Omental fat pad (tissue), 4 donors: ENCODE measurements around the gene PCDHGB3. TPM values are rescaled to one million over a fixed set of nuclear protein-coding genes. Genes with fewer than 3 reads are reported as not detected.
"Not testable (repeated sequence)": the region's sequence is repeated elsewhere in the genome, so short reads cannot be mapped to it uniquely, and the experiment has no call there.

Experiments used
- ATAC-seq: fragments of 150-250 bp; one replicate; pipeline ENCODE4 v1.9.1; 2016; ENCODE audit warnings: mild to moderate bottlenecking, moderate library complexity; ENCODE audit not compliant: low FRiP score
- DNase-seq: peaks from one replicate; pipeline ENCODE4 v3.0.0-alpha.2; 2019; ENCODE audit warnings: low spot score
- total RNA-seq, 4 donors: library from RNA; depleted of rRNA; stranded (reverse); fragments of >200 nt; gene quantifications; one replicate each; pipeline ENCODE4 v1.1.0, GENCODE V29; 2016
- TF ChIP-seq, protein P1 (sequence below), 3 donors: fragments of 450-650 bp; IDR thresholded peaks; one replicate each; pipeline ENCODE4 v1.5.1; 2016 to 2017; ENCODE audit warnings: antibody characterized with exemption in 3 of 3, mild to moderate bottlenecking in 3 of 3, moderate library complexity in 2 of 3

The PCDHGB3 gene
- total RNA-seq, 4 donors from 2014 or later = 2.5 to 13.2 (median 3.9) TPM

DNA sequence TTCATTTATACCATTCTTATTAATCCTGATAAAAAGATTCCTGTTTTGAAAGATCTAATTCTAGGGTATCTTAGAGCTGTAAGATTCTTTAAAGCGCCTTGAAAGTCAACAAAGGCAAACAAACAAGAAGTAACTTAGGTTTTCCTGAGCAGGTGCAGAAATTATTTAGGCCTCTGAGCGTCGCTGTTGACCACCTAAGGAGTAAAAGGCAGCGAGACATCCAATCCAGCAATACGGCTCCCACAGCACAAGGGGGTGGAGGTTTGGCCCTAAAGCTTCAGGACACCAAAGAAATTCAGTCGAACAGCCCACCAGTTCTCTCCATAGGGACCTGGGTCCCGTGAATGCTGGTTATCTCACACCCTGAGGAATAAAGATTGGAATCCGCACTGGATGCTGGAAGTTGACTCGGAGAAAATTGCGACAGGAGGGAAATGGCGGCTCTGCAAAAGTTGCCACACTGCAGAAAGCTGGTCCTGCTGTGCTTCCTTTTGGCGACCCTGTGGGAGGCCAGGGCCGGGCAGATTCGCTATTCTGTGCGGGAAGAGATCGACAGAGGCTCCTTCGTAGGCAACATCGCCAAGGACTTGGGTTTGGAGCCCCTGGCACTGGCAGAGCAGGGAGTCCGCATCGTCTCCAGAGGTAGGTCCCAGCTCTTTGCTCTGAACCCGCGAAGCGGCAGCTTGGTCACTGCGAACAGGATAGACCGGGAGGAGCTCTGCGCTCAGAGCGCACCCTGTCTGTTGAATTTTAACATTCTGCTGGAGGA, 31.3 kb upstream of the PCDHGB3 start, which contains the start of gene PCDHGA2:
Gene PCDHGA2, plus strand, starts transcription at position 223 of the 769 bp plus-strand sequence.
- DNase-seq (no peak), ATAC-seq (no peak)
- TF ChIP-seq, protein P1, sequence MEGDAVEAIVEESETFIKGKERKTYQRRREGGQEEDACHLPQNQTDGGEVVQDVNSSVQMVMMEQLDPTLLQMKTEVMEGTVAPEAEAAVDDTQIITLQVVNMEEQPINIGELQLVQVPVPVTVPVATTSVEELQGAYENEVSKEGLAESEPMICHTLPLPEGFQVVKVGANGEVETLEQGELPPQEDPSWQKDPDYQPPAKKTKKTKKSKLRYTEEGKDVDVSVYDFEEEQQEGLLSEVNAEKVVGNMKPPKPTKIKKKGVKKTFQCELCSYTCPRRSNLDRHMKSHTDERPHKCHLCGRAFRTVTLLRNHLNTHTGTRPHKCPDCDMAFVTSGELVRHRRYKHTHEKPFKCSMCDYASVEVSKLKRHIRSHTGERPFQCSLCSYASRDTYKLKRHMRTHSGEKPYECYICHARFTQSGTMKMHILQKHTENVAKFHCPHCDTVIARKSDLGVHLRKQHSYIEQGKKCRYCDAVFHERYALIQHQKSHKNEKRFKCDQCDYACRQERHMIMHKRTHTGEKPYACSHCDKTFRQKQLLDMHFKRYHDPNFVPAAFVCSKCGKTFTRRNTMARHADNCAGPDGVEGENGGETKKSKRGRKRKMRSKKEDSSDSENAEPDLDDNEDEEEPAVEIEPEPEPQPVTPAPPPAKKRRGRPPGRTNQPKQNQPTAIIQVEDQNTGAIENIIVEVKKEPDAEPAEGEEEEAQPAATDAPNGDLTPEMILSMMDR (IDR thresholded peaks at IDR 0.05) = no peak

DNA sequence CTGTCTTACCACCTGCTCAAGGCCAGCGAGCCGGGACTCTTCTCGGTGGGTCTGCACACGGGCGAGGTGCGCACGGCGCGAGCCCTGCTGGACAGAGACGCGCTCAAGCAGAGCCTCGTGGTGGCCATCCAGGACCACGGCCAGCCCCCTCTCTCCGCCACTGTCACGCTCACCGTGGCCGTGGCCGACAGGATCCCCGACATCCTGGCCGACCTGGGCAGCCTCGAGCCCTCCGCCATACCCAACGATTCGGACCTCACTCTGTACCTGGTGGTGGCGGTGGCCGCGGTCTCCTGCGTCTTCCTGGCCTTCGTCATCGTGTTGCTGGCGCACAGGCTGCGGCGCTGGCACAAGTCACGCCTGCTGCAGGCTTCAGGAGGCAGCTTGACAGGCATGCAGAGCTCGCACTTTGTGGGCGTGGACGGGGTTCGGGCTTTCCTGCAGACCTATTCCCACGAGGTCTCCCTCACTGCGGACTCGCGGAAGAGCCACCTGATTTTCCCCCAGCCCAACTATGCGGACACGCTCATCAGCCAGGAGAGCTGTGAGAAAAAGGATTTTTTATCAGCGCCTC, 29.2 kb upstream of the PCDHGB3 start:
- not testable (repeated sequence) for DNase-seq, ATAC-seq

DNA sequence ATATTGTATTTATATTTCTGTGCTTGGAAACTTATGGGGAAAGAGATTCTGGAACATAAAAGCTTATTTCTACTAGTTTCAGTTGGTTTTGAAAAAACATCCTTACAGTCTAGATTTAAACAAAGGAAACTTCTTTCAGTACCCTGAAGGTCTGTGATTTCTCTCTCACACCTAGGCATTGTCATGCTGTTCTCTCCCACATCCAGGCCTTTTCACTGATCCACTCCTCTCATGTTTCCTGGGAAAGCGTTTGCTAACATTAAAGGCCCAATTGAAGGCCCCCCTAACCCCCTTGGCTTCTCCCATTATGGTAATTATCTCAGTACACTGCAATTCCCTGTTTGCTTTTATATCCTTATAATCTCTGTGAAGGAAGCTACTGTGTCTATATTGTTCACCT, 27.3 kb upstream of the PCDHGB3 start:
- no peak for ATAC-seq
- TF ChIP-seq, protein P1 (IDR thresholded peaks at IDR 0.05) = no peak
- no peak for DNase-seq

DNA sequence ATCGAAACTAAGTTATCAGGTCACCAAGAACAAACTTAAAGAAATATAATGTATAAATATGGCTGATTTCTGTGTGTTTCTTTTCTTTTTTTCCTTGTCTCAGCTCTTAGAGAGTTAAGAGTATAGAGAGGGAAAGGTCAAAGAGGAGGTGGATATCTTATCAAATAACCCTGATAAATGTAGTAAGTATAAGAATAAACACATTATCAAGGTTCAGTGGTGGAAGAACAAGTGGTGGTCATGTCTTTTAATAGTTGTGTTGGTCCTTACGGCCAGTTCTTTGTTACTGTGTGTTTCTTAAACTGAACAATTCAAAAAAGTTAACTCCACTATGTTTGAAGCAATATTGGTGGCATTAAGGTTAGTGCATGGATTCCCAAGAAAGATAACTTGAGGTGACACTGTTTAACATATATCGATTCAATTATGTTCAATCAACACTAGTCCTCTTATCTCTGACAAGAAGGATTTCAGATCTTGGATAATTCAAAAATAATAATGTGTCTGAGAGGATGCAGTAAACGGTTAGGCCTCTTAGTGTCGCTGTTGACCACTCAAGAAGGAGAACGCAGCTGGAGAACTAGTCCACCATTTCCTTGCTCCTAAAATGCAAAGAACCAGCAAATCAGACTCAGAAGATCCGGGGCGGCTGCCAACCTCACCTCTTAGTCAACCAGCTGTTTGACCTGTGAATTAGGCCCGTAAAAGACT, 26.6 kb upstream of the PCDHGB3 start, which contains the start of gene PCDHGA3:
Gene PCDHGA3, plus strand, starts transcription at position 588 of the 711 bp plus-strand sequence. CDS start 205 bp downstream, outside the sequence.
- ATAC-seq (no peak), DNase-seq (no peak)
- TF ChIP-seq, protein P1 (IDR thresholded peaks at IDR 0.05) = no peak

DNA sequence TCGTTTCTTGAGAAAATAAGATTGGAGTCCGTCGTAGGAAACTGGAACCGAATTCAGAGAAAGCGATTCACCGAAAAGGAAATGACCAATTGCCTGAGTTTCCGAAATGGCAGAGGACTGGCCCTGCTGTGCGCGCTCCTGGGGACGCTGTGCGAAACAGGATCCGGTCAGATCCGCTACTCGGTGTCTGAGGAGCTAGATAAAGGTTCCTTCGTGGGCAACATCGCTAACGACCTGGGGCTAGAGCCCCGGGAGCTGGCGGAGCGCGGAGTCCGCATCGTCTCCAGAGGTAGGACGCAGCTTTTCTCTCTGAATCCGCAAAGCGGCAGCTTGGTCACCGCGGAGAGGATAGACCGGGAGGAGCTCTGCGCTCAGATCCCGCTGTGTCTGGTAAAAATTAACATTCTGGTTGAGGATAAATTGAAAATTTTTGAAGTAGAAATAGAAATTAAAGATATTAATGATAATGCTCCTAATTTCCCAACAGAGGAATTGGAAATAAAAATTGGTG, 26.0 kb upstream of the PCDHGB3 start:
- TF ChIP-seq, protein P1 (IDR thresholded peaks at IDR 0.05) = no peak
- ATAC-seq = no peak
- DNase-seq = no peak

DNA sequence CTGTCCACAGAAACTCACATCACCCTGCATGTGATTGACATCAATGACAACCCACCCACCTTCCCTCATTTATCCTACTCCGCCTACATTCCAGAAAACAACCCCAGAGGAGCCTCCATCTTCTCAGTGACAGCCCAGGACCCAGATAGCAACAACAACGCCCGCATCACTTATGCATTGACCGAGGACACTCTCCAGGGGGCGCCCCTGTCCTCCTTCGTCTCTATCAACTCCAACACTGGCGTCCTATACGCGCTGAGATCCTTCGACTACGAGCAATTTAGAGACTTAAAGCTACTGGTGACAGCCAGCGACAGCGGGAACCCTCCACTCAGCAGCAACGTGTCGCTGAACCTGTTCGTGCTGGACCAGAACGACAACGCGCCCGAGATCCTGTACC, 24.7 kb upstream of the PCDHGB3 start:
- TF ChIP-seq, protein P1 (IDR thresholded peaks at IDR 0.05) = no peak
- DNase-seq = no peak
- ATAC-seq = no peak

DNA sequence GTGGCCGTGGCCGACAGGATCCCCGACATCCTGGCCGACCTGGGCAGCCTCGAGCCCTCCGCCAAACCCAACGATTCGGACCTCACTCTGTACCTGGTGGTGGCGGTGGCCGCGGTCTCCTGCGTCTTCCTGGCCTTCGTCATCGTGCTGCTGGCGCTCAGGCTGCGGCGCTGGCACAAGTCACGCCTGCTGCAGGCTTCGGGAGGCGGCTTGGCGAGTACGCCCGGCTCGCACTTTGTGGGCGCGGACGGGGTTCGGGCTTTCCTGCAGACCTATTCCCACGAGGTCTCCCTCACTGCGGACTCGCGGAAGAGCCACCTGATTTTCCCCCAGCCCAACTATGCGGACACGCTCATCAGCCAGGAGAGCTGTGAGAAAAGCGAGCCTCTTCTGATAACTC, 24.0 kb upstream of the PCDHGB3 start:
- not testable (repeated sequence) for DNase-seq, ATAC-seq
